Tibial nerve (tissue), 4 donors: ENCODE measurements around the gene CDRT15L2.
"Not testable (repeated sequence)": the region's sequence is repeated elsewhere in the genome, so short reads cannot be mapped to it uniquely, and the experiment has no call there.

Experiments used
- EP300 ChIP-seq, 2 donors: sonication (generic); formaldehyde crosslinking; IDR thresholded peaks; one replicate each; pipeline ENCODE4 v1.6.1; 2017; ENCODE audit warnings: antibody characterized with exemption in 2 of 2, mild to moderate bottlenecking in 1 of 2
- POLR2A ChIP-seq, 2 donors: fragments of 450-650 bp; IDR thresholded peaks; one replicate each; pipeline ENCODE4 v1.6.1; 2017; ENCODE audit warnings: antibody characterized with exemption in 2 of 2, mild to moderate bottlenecking in 2 of 2, moderate library complexity in 2 of 2
- TF ChIP-seq, protein P1 (sequence below), 5 experiments: fragments of 200-600 bp in 3 of 5; fragments of 450-650 bp in 2 of 5; sonication (generic) in 3 of 5; IDR thresholded peaks; one replicate each; pipeline ENCODE4 v1.5.1; 2016 to 2019; ENCODE audit warnings: antibody characterized with exemption in 5 of 5, mild to moderate bottlenecking in 3 of 5, moderate library complexity in 2 of 5

DNA sequence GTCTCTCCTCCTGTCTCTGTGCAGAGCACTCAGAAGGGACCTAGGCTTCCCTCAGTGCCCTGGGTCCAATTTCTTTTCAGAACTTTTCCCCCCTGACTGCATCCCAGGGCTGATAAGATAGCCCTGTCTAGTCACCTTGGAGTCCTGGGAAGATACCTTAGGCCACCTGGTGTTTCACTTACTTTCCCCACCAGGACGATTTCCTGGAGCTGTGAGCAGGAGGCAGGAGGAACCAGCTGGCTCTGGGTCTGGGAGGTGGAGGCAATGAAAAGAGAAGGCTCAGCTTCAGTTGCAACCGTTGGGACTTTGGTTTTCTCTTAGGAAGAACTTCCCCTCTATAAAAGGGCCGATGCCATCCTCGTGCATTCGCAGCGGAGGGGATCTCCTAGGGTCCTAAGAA lies 12.1 kb upstream of the CDRT15L2 start:
- TF ChIP-seq, protein P1, sequence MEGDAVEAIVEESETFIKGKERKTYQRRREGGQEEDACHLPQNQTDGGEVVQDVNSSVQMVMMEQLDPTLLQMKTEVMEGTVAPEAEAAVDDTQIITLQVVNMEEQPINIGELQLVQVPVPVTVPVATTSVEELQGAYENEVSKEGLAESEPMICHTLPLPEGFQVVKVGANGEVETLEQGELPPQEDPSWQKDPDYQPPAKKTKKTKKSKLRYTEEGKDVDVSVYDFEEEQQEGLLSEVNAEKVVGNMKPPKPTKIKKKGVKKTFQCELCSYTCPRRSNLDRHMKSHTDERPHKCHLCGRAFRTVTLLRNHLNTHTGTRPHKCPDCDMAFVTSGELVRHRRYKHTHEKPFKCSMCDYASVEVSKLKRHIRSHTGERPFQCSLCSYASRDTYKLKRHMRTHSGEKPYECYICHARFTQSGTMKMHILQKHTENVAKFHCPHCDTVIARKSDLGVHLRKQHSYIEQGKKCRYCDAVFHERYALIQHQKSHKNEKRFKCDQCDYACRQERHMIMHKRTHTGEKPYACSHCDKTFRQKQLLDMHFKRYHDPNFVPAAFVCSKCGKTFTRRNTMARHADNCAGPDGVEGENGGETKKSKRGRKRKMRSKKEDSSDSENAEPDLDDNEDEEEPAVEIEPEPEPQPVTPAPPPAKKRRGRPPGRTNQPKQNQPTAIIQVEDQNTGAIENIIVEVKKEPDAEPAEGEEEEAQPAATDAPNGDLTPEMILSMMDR (IDR thresholded peaks at IDR 0.05), result not testable (repeated sequence)
- TF ChIP-seq POLR2A, EP300 (IDR thresholded peaks at IDR 0.05): not testable (repeated sequence)
